Measurements from ENCODE around the gene COG5.

The COG5 gene

DNA sequence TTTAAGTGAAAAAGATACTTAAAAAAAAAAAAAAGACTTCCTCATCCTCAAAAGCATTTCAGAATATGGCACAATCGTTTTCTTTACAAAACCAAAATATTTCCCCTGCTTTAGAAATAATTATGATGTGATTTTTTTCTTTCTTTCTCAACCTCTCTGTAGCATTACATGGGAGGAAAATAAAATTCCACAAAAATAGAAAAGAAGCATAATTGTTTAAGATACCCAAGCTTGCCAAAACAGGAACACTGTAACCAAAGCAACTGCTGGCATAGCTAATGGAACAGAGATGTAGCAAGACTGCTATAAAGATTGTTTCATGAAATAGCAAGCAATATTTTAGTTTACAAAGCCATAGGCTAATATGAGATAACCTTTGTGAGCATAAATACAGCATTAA, 169.4 kb downstream of the COG5 start:
- Histone ChIP-seq H3K4me3 (ENCODE audit: low read depth, low read length) (no peak overlapping the region), H3K36me3 (no peaks in the 10 kb centered on the region), H3K9me3 (no peaks in the 10 kb centered on the region), H3K4me1 (peaks cover 12% of the 10 kb centered on the region), H3K27me3 (no peaks in the 10 kb centered on the region)
- no peak for DNase-seq
- TF ChIP-seq, protein P1, sequence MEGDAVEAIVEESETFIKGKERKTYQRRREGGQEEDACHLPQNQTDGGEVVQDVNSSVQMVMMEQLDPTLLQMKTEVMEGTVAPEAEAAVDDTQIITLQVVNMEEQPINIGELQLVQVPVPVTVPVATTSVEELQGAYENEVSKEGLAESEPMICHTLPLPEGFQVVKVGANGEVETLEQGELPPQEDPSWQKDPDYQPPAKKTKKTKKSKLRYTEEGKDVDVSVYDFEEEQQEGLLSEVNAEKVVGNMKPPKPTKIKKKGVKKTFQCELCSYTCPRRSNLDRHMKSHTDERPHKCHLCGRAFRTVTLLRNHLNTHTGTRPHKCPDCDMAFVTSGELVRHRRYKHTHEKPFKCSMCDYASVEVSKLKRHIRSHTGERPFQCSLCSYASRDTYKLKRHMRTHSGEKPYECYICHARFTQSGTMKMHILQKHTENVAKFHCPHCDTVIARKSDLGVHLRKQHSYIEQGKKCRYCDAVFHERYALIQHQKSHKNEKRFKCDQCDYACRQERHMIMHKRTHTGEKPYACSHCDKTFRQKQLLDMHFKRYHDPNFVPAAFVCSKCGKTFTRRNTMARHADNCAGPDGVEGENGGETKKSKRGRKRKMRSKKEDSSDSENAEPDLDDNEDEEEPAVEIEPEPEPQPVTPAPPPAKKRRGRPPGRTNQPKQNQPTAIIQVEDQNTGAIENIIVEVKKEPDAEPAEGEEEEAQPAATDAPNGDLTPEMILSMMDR (IDR thresholded peaks at IDR 0.05; ENCODE audit: low read depth, low read length): no peak

DNA sequence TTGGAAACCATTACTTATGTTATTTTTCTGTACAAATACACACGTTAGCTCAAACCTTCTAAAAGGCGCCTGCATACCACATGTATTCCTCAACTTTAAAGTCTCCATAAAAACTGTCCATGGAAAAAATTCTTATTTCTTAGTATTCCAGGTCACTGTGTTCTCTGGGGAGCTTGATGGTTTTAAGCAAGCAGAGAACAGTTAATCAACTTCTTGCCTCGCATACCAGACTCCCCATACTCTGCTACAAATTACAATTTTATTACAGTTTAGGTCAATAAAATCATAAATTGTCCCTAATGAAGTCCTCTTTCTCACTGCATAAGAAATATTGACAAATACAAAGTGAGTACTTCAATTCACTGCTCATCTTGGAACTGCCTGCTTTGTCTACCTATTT, 170.9 kb downstream of the COG5 start:
- H3K4me3 ChIP-seq (ENCODE audit: low read depth, low read length): no peak overlapping the region
- no peaks in the 10 kb centered on the region for H3K36me3 ChIP-seq
- no peaks in the 10 kb centered on the region for H3K27me3 ChIP-seq
- TF ChIP-seq, protein P1 (IDR thresholded peaks at IDR 0.05; ENCODE audit: low read depth, low read length): no peak
- no peak for DNase-seq
- no peaks in the 10 kb centered on the region for H3K9me3 ChIP-seq
- peaks cover 22% of the 10 kb centered on the region for H3K4me1 ChIP-seq

DNA sequence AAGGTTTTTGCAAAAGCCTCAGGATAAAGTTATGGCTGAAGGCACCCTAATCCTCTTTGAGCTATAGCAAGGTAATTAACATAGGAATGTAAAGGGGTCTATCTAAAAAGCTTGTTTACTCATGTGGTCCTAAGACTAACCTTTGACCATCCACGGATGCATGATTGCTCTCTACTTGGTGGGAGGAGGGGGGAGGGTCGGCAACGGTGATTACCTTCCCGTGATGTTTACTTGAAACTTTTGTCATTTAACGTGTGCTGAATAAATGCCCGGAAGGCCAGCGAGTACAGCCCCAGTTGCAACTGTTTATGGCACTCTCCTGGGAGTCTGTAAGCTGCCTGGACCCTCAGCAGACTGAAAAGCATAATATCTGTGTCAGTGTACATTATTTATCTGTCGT, 172.8 kb downstream of the COG5 start:
- no peaks in the 10 kb centered on the region for H3K27me3 ChIP-seq
- no peaks in the 10 kb centered on the region for H3K9me3 ChIP-seq
- H3K36me3 ChIP-seq: no peaks in the 10 kb centered on the region
- peaks cover 26% of the 10 kb centered on the region for H3K4me1 ChIP-seq
- TF ChIP-seq, protein P1 (IDR thresholded peaks at IDR 0.05; ENCODE audit: low read depth, low read length): no peak
- DNase-seq: no peak
- H3K4me3 ChIP-seq (ENCODE audit: low read depth, low read length): no peak overlapping the region

DNA sequence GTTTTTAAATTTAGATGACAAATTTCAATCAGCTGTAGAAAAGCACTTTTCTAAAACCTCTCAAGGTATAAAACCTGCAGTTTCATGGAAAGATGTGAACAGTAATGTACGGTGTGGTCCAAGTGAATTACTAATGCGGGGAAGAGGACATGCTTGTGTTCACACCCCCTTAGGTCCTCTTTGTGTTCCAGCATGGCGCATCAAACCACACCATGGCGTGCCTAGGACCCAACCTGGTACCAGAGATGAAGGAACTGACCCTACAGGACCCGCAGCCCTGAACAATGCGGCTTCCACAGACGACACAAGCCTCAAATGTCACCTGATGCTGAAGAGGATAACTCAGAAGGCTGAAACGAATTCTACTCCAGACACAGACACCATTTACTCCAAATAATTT, 175.1 kb downstream of the COG5 start:
- H3K4me3 ChIP-seq (ENCODE audit: low read depth, low read length): no peak overlapping the region
- no peaks in the 10 kb centered on the region for H3K36me3 ChIP-seq
- no peaks in the 10 kb centered on the region for H3K9me3 ChIP-seq
- TF ChIP-seq, protein P1 (IDR thresholded peaks at IDR 0.05; ENCODE audit: low read depth, low read length): no peak
- DNase-seq: no peak
- peaks cover 26% of the 10 kb centered on the region for H3K4me1 ChIP-seq
- H3K27me3 ChIP-seq: no peaks in the 10 kb centered on the region

DNA sequence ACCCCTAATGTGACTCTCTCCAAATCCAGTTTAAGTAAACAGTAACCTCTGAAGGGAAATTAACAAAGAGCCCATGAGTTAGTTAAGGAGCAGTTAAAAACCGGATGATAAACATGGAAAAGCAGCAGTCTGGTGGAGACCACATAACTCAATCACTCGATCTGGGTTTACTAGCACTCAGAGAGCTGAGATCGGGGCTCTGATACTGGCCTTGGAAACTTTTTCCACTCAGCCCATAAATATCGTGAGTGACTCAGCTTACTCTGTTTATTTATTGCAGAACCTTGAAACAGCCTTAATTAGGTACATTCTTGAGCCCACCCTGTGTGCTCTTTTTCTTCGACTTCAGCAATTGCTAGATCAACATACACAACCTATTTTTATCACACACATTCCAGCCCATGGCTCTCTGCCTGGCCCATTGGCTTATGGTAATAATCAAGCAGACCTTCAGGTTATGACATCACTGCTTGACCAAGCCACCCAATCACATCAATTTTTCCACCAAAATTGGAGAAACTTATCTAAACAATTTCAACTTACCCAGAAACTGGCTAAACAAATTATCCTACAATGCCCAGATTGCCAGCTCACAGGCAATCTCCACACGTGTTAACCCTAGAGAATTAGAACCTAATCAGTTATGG, 176.0 kb downstream of the COG5 start:
- Histone ChIP-seq H3K27me3 (no peaks in the 10 kb centered on the region), H3K36me3 (no peaks in the 10 kb centered on the region), H3K4me3 (ENCODE audit: low read depth, low read length) (peak overlapping the region; percentile 19; the same call in 1 of the 2 replicates), H3K9me3 (no peaks in the 10 kb centered on the region), H3K4me1 (peaks cover 26% of the 10 kb centered on the region)
- DNase-seq: no peak
- TF ChIP-seq, protein P1 (IDR thresholded peaks at IDR 0.05; ENCODE audit: low read depth, low read length): no peak

DNA sequence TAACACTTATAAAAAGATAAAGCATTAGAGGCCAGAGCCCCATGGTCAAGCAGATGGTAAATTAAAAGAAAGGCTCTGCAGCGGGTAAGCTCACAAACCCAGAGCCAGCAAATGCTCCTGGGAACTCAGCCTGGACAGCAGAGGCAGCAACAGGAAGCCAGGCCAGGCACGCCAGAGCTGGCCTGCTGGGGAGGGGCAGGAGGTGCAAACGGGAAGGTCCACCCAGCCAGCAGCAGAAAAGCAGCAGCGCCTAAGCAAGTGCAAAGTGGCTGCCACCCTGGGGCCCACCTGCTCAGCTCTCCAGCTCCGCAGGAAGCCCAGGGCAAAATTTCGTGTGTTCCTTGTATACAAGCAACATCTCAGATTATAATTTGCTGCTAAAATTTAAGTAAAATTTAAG, 176.6 kb downstream of the COG5 start:
- H3K27me3 ChIP-seq: no peaks in the 10 kb centered on the region
- H3K9me3 ChIP-seq: no peaks in the 10 kb centered on the region
- TF ChIP-seq, protein P1 (IDR thresholded peaks at IDR 0.05; ENCODE audit: low read depth, low read length): no peak
- peak; percentile 84 for DNase-seq
- peaks cover 26% of the 10 kb centered on the region for H3K4me1 ChIP-seq
- peak overlapping the region; percentile 19; the same call in 1 of the 2 replicates for H3K4me3 ChIP-seq (ENCODE audit: low read depth, low read length)
- H3K36me3 ChIP-seq: no peaks in the 10 kb centered on the region
